ENCODE results near the gene SLFN12.

GRCh38 chr17:35476283-35476820 is 44.1 kb upstream of the SLFN12 start:
- no peak for TF ChIP-seq FOXK2 (IDR thresholded peaks at IDR 0.05)
- no peak for TF ChIP-seq ARNT (IDR thresholded peaks at IDR 0.05)
- TF ChIP-seq SP1 (IDR thresholded peaks at IDR 0.05): no peak
- TF ChIP-seq FOXM1 (IDR thresholded peaks at IDR 0.05; ENCODE audit: borderline replicate concordance): no peak
- no peak for TF ChIP-seq BHLHE40 (IDR thresholded peaks at IDR 0.05; ENCODE audit: borderline replicate concordance)

All from HEK293T (cell line).